HepG2 (cell line): ENCODE results near the gene MED23. TPM values are rescaled to one million over a fixed set of nuclear protein-coding genes. Genes with fewer than 3 reads are reported as not detected.
A peak's percentile ranks its signal among the peaks of the same experiment; 100 is the strongest.

ENCODE experiments used
- BATF2 ChIP-seq: sonication (generic); formaldehyde crosslinking; IDR thresholded peaks from 2 replicates; pipeline ENCODE4 v1.8.0; 2022; ENCODE audit warnings: mild to moderate bottlenecking, missing genetic modification reagents, moderate library complexity
- HMGA1 ChIP-seq: sonication (generic); formaldehyde crosslinking; conservative IDR thresholded peaks from 2 replicates; pipeline ENCODE4 v1.4.0; 2020; ENCODE audit warnings: missing genetic modification reagents
- NFKBIZ ChIP-seq: IDR thresholded peaks from 2 replicates; pipeline ENCODE4 v1.6.1; 2018; ENCODE audit warnings: missing genetic modification reagents, missing compliant biosample characterization
- PPARG ChIP-seq: conservative IDR thresholded peaks from 2 replicates; pipeline ENCODE4 v1.6.1; 2016; ENCODE audit warnings: missing biosample characterization, missing genetic modification reagents
- RAD51 ChIP-seq: fragments of 450-650 bp; IDR thresholded peaks from 2 replicates; pipeline ENCODE4 v1.6.1; 2016; ENCODE audit warnings: borderline replicate concordance
- REST ChIP-seq, 2 experiments: IDR thresholded peaks; 2 replicates each; pipeline ENCODE4 v1.6.1; 2011 to 2012; ENCODE audit warnings: low read length in 2 of 2, borderline replicate concordance in 1 of 2, low read depth in 1 of 2, mild to moderate bottlenecking in 1 of 2, moderate library complexity in 1 of 2
- RNF2 ChIP-seq: fragments of 450-650 bp; conservative IDR thresholded peaks from 2 replicates; pipeline ENCODE4 v1.6.1; 2016; ENCODE audit warnings: low read depth
- THAP9 ChIP-seq: sonication (generic); formaldehyde crosslinking; IDR thresholded peaks from 2 replicates; pipeline ENCODE4; 2020; ENCODE audit warnings: missing genetic modification reagents, mild to moderate bottlenecking, borderline replicate concordance
- TOPORS ChIP-seq: sonication (generic); formaldehyde crosslinking; IDR thresholded peaks from 2 replicates; pipeline ENCODE4 v1.8.0; 2023; ENCODE audit warnings: mild to moderate bottlenecking, missing genetic modification reagents
- ZMAT5 ChIP-seq: sonication (generic); formaldehyde crosslinking; IDR thresholded peaks from 2 replicates; pipeline ENCODE4 v1.5.0; 2020; ENCODE audit warnings: mild to moderate bottlenecking, low read depth, missing genetic modification reagents, borderline replicate concordance
- ZNF280B ChIP-seq: sonication (generic); formaldehyde crosslinking; IDR thresholded peaks from 2 replicates; pipeline ENCODE4 v1.5.0; 2020; ENCODE audit warnings: missing genetic modification reagents, mild to moderate bottlenecking, borderline replicate concordance
- ZNF430 ChIP-seq: sonication (generic); formaldehyde crosslinking; IDR thresholded peaks from 2 replicates; pipeline ENCODE4 v1.9.0; 2021; ENCODE audit warnings: mild to moderate bottlenecking, missing genetic modification reagents
- ZNF567 ChIP-seq: sonication (generic); formaldehyde crosslinking; IDR thresholded peaks from 2 replicates; pipeline ENCODE4 v1.8.1; 2023; ENCODE audit warnings: mild to moderate bottlenecking, missing genetic modification reagents, borderline replicate concordance
- ZNF570 ChIP-seq: sonication (generic); formaldehyde crosslinking; IDR thresholded peaks from 2 replicates; pipeline ENCODE4 v1.4.0; 2020; ENCODE audit warnings: mild to moderate bottlenecking, missing genetic modification reagents, borderline replicate concordance
- ZNF614 ChIP-seq: IDR thresholded peaks from 2 replicates; pipeline ENCODE4 v1.6.1; 2018; ENCODE audit warnings: missing biosample characterization, missing genetic modification reagents, inconsistent platforms, borderline replicate concordance
- ZNF713 ChIP-seq: sonication (generic); formaldehyde crosslinking; IDR thresholded peaks from 2 replicates; pipeline ENCODE4 v1.4.0; 2020; ENCODE audit warnings: mild to moderate bottlenecking, missing genetic modification reagents
- ZUFSP ChIP-seq: sonication (generic); formaldehyde crosslinking; IDR thresholded peaks from 2 replicates; pipeline ENCODE4 v1.9.0; 2021; ENCODE audit warnings: missing genetic modification reagents, mild to moderate bottlenecking, borderline replicate concordance
- polyA plus RNA-seq, 8 experiments: library from polyadenylated mRNA; depleted of rRNA in 3 of 8; stranded (reverse) in 7 of 8; unstranded in 1 of 8; fragments of >200 nt; fragmentation: Illumina TruSeq in 4 of 8; extraction: Trizol in 4 of 8; gene quantifications; 2 replicates each; pipeline versions ENCODE4 v1.2.1 to v1.2.3, GENCODE V29; 2011 to 2016; ENCODE audit warnings: low read depth in 4 of 8, missing spikeins in 1 of 8, mixed read lengths in 1 of 8; ENCODE audit not compliant: insufficient read depth in 1 of 8
- total RNA-seq, 5 experiments: library from RNA; depleted of rRNA; stranded (reverse); fragments of >200 nt; fragmentation: Illumina TruSeq; extraction: Trizol; gene quantifications; 2 replicates each; pipeline ENCODE4 v1.2.3, GENCODE V29; 2016; ENCODE audit warnings: low read depth in 1 of 5

Gene MED23
- total and polyA plus RNA-seq, 2 of the 13 experiments (the other 11 are each of a cell fraction or from before 2014, with no cell fraction given), result 34.9 to 50.5 TPM

- TF ChIP-seq THAP9 (no peak), REST (IDR thresholded peaks at IDR 0.05; ENCODE audit: borderline replicate concordance in 1 of 2, low read depth in 1 of 2, low read length in 2 of 2) (0 out of 4 replicates have a peak, but pooled peaks of 1 of the 2 experiments have one; percentile 15), ZNF280B (CRISPR knock-in tag) (no peak), PPARG (no peak; the same call in 1 of the 2 replicates), HMGA1 (CRISPR knock-in tag) (no peak), ZMAT5 (CRISPR knock-in tag) (no peak), ZUFSP (CRISPR knock-in tag) (no peak), RAD51 (no peak), ZNF614 (CRISPR knock-in tag) (no peak), TOPORS (no peak), ZNF570 (no peak), ZNF713 (no peak), ZNF567 (CRISPR knock-in tag) (no peak), ZNF430 (peak; percentile 45; the same call in 1 of the 2 replicates), NFKBIZ (no peak), BATF2 (no peak), RNF2 (no peak)
Observed at GRCh38 chr6:131575834-131576478, 52.1 kb downstream of the MED23 start (continued).
